HG03060 (cell line): ENCODE data around the gene SMYD3.

Experiments used
- ATAC-seq: cut with Tn5 transposase; IDR thresholded peaks from one replicate; pipeline ENCODE4 v1.9.1; 2021; ENCODE audit warnings: low read depth, moderate number of reproducible peaks; ENCODE audit not compliant: unreplicated experiment

SMYD3 gene

DNA sequence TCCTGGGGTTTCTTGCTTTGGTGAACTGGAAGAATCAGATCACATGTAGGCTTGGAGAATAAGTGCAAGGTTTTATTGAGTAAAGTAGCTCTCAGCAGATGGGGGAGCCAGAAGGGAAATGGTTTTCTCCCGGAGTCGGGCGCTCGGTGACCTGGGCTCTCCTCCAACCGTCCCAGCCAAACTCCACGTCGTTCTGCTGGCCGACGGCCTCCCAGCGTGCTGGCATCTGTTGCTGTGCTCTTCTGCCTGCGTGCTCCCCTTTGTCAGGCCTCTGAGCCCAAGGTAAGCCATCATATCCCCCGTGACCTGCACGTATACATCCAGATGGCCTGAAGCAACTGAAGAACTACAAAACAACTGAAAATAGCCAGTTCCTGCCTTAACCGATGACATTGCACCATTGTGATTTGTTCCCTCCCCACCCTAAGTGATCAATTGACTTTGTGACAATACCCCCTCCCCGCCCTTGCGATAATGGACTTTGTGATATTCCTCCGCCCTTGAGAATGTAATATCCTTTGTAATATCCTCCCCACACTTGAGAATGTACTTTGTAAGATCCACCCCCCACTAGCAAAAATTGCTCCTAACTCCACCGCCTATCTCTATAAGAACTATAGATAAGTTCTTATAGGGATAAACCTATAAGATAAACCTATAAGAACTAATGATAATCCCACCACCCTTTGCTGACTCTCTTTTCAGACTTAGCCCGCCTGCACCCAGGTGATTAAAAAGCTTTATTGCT lies 88.3 kb downstream of the SMYD3 start:
- ATAC-seq = no peak

DNA sequence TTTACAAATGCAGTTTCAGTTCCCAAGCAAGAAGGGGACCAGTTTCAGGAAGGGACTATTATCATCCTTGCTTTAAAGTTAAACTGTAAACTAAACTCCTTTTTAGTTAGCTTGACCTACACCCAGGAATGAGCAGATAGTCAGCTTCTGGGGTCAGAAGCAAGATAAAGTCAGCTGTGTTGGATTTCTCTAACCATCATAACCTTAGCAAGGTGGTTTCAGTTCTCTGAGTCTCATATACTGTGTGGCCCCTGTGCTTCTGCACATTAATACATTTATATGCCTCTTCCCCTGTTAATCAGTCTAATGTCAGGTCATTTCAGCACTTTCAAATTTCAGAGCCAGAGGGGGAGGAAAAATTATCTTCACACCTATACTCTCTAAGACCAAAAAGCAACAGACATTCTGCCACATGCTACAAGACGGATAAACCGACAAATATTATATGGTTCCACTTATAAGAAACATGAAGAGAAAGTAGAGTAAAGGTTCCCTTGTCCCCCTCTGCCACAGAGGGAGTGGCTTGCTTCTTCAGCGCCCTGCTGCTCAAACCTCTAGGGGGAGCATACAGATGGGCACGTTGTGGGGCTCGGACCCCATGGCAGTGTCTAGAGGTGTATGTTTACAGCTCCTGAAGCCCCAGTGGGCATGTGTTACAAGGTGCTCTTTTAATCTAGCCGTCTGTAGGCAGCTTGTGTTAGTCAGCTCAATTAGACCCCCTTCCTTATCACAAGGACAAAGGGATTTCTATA lies 89.1 kb downstream of the SMYD3 start:
- no peak for ATAC-seq

DNA sequence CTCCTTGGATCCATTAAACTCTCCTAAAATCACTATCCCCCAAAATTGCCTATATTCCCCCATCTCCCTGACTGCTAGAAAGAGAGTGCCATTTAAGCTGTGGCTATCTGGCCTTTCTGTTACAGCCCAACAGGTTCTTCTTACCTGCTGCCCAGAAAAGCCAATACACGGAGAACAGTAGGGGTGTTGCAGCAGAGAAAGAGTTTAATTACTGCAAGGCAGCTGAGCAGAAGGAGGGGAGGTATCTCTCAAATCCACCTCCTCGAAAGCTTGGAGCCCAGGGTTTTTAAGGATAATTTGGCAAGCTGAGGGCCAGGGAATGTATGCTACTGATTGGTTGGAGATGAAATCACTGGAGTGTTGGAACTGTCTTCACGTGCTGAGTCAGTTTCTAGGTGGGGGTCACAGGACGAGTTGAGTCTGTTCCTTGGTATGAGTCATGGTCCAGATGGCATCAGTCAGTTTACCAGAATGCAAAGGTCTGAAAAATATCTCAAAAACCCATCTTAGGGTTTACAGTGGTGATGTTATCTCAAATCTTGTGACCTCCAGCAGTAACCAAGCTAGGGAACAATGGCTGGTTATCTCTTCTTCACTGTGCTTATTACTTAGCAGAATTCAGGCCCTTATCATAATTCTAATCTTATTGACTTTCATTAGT lies 89.8 kb downstream of the SMYD3 start:
- ATAC-seq = no peak

DNA sequence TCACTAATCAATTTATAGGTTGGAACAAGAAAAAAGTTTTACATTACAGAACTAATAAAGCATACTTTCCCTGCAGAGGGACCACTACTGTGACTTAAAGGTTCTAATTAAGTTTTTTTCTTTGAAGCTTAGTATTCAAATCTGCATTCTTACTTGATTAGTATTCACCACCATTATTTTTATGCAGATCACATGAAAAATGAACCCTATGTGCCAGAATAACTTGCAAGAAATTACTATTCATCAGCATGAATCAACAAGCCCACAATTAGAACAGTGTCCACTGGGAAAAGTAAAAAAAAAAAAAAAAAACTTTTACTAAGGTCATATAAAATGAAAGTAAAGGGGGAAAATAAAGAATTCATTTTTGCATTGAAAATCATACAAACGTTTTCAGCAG lies 90.8 kb downstream of the SMYD3 start:
- ATAC-seq = no peak

DNA sequence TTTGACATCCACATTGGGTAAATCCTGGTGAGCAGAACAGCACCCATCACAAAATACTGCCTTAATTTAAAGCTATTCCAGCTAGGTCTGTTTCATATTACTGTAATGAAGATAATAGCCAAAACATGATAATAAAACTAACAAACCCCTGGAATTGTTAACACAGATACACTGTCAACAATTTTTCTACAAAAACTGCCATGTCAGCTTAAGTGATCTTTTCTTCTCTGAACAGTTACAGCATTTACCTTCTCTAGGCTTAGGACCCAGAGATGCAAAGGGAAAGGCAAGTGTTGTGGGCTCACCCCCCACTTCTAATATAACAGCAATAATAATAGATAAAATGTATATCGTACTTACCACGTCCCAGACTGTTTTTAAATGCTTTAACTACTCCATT lies 92.1 kb downstream of the SMYD3 start:
- no peak for ATAC-seq

DNA sequence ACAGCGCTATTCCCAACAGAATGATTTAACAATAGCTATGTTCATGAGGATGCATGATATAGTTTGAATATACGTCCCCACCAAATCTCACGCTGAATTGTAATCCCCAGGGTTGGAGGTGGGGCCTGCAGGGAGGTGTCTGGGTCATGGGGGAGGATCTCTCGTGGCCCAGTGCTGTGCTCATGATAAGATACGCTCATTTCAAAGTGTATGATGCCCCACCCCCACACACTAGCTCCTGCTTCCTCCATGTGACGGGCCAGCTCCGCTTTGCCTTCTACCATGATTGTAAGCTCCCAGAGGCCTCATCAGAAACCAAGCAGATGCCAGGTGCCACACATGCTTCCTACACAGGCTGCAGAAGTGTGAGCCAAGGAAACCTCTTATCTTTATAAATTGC lies 93.6 kb downstream of the SMYD3 start:
- no peak for ATAC-seq

DNA sequence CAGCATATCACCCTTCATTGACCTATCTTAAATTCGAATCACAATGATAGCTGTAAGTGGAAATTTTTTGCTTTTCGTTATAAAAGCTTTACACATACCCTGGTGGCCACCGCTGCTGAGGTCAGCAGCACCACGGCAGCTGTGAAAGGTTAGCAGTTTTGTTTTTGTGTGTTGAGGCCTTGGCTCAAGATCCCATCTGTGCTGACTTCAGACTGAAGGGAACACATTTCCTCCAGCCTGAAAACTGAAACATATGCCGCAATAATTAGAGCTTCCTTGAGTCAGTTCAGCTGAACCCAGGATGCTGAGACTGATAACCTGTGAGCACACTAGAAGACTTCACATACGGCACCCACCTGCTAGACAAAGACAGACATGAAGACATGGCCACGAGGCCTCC lies 103.0 kb downstream of the SMYD3 start:
- no peak for ATAC-seq

DNA sequence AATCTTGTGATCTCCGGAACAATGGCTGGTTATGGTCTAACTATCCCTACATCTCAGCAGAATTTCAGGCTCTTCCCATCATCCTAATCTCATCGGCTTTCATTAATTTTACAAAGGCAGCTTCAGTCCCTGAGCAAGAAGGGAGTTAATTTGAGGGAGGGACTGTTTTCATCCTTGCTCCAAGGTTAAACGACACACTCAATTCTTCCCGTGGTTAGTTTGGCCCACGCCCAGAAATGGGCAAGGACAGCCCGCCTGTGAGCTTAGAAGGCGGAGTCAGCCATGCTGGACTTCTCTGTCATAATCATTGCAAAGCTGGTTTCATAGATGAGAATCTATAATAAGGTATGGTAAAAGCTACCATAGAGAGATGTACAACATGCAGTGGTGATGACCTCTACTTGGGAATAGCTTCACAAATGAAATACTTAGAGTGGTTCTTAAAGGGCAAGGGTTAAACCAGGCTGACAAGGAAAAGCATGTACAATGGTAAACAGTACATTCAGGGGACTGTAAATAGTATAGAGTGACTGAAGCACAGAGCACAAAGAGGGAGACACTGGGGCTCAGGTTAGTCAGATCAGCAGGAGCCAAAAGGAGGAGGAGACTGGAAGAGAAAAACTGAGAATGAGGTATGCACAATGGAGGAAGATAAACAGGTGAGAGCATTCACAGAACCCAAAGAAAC lies 108.8 kb downstream of the SMYD3 start:
- no peak for ATAC-seq

DNA sequence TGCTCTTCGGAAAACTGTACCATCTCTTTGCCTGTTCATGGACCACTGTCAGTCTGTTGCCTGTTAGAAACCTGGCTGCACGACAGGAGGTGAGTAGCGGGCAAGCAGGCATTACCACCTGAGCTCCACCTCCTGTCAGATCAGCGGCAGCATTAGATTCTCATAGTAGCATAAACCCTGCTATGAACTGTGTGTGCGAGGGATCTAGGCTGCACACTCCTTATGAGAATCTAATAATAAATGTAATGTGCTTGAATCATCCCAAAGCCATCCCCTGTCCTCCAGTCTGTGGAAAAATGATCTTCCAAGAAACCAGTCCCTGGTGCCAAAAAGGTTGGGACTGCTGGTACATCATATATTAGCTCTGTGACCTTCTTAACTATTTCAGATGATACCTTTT lies 110.0 kb downstream of the SMYD3 start:
- no peak for ATAC-seq

DNA sequence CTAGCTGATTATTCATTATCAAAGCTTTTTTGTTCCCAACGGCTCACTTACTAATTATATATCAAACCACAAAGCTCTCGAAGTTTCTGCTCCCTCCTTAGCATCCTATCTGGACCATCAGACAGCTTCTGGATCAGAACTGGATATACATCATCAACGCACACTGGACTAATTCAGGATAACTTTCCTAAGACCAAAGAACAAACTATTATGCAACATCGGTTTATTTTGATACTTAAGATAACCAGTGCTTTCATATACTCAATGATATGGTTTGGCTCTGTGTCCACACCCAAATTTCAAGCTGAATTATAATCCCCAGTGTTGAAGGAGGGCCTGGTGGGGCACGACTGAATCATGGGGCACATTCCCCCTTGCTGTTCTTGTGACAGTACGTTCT lies 110.8 kb downstream of the SMYD3 start:
- ATAC-seq = no peak

DNA sequence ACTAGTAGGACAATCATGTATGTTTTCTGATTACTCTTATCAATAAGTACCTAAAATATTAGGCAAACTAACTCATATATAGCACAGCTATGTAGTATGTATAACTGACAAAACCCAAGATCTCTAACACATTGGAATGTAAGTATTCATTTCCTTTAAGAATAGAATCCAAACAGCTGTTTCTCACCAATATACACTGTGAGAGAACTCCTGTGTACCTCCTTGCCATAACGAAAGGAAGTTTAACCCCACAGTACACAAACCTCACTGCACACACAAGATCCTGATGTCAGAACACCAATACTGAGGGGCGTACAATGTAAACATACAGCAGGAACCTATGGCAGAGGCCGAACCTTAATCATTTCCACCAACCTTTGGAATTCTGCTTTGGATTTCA lies 113.0 kb downstream of the SMYD3 start:
- ATAC-seq = no peak

DNA sequence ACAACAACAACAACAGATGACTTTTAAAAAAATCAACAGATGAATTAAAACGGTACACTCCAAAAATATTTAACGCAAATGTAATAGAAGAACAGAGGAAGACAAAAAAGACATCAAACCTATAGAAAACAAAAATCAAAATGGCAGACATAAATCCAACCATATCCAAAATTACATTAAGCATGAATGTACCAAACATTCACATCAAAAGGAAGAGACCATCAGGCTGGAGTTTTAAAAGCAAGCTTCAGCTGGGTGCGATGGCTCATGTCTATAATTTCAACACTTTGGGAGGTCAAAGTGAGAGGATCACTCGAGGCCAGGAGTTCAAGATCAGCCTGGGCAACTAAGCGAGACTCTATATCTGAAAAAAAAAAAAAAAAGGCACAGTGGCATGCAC lies 116.2 kb downstream of the SMYD3 start:
- ATAC-seq = no peak

DNA sequence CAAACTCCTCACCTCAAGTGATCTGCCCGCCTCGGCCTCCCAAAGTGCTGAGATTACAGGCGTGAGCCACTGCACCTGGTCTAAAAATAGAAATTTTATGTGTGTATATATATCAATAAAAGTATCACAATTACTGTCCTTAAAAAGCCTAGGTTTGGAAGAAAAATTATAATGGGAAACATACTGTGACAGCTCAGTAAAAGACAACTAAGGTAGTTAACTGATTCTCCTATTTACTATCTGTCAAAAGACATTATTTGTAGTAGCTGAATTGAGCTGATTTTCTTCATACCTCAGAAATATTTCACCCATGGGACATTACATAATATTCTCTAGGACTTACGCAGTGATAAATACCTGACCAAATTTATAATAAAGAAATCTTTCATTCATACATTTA lies 122.5 kb downstream of the SMYD3 start:
- ATAC-seq = no peak

DNA sequence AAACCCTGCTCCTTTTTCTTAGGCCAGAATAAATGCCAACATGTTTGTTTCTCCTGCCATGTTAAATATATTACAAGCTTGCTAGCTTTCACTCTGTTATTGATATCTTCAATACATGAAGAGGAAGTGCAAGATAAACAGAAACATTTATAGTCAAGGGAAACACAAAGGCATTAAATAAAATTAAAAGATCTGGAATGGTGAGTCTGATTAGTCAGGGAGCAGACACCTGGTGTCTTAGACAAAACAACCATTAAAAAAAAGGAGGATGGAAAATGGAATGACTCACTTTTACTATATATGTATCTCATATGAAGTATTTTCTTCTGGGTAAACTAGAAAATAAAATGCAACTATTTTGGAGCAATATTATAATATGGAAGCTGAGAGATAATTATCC lies 123.3 kb downstream of the SMYD3 start:
- no peak for ATAC-seq

DNA sequence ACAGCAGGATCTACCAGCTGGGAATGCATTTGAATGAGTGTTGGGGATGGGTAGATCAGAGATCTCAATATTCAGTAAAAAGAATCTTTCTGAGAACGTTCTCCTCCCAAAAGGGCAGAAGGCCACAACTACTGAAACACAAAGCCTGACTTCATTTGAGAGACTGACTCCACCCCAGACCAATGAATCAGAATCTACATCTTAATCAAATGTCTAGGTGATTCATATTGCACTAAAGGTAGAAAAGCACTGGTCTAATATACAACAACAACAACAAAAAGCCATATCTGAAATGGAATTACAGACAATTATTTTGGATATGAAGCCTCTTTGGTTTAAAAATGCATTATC lies 123.9 kb downstream of the SMYD3 start:
- no peak for ATAC-seq

DNA sequence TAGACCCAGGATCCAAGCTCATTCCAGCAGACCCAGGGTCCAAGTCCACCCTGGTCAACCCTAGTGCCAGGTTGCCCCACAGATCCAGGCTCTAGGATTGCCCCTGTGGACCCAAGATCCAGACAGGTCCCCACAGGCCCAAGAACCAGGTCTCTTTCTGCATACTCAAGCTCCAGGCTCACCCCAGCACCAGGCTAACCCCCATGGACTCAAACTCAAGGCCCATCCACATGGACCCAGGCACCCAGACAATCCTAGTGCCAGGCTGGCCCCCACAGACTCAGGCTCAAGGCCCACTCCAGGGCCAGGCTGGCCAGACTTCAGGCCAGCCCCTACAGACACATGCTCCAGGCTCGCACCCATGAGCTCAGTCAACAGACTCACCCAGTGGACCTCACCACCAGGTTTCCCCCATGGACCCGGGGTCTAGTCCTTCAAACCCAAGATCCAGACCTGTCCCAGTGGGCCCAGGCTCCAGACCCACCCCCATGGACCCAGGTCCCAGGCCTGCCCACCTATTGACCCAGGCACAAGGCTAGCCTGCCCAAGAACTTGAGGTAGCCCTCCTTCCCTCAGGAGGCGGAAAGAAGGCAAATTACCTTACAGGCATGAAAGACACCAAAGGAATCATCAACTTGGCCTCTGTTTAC lies 124.4 kb downstream of the SMYD3 start:
- no peak for ATAC-seq

DNA sequence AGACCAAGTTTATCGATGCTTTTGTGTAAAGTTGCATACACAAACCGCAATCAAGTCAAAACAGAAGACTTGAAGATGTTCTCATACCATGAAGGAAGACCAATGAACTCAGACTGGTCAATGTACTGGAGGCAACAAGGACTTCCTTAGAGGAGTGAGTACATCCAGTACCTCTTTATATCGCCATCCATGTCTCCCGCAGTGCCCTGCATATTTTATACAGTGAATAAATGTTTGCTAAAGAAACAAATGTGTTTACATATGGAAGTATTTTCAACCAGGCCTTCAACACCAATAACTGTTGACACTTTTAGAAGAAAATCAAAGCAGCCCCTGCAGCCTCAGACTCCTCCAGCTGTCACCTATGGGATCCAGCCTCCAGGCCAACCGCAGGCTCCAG lies 125.6 kb downstream of the SMYD3 start:
- ATAC-seq = no peak

DNA sequence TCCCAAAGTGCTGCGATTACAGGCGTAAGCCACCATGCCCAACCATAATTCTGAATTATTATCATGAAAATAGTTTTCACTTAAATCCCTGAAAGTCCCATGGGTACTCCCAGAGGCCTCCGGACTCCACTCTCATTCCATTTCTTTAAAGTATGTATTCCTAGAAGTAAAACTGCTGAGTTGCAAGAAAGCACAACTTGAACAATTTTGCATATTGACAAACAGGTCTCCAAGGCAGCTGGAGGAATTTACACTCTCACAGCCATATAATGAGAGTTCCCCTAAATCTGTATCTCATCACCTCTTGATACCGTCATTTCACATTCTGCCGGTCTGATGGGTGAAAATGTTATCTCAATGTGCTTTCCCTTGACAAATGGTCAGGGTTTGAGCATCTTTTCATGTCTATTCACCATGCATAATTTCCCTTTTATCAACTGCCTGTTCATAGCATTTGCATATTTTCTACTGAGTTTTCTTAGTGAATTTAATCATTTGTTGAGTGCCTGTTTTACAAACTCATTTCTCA lies 129.4 kb downstream of the SMYD3 start:
- no peak for ATAC-seq

DNA sequence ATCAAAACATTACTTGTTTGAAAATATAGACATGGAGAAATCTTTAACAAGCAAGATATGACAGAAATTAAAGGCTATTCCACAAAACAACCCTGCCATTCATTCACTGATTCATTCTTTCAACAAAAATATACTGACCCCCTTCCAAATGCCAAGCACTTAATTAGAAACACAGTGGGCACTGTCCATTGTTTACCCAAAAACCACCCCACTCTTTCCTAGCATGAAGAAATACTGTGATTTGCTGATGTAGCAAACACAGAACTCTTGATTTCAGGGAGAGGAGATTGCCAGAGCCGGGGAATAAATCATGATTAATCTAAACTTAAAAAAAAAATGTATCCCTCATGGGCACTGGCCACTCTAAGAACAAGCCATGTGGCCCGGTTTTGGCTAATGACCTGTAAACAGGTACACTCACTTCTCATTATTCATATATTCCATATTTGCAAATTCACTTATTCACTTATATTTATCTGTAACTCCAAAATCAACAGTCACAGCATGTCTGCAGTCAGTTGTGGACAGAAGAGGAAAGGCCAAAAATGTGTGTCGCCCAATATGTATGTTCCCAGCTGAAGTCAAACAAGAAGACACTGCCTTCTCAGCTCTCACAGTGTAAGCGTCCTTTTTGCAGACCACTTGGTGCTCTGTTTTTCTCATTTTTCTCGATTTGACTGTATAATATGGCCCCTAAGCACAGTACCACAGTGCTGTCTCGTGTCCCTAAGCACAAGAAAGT lies 133.1 kb downstream of the SMYD3 start:
- no peak for ATAC-seq

DNA sequence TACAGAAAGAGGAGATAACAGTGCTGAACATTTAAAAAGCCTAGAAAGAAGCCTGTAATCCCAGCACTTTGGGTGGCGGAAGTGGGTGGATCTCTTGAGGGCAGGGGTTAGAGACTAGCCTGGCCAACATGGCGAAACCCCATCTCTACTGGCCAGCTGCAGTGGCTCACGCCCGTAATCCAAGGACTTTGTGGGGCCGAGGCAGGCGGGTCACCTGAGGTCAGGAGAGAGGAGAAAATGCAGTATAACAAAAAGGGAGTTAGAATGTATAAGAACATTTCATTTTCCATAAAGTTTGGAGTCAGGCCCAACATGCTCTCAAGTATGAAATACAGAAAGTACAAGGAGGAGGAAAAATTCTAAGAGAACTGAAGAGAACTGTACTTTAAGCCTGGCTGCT lies 134.5 kb downstream of the SMYD3 start:
- ATAC-seq = no peak
